HG02610 (cell line): ENCODE results near the gene COMT.

Experiments
- ATAC-seq: cut with Tn5 transposase; IDR thresholded peaks from one replicate; pipeline ENCODE4 v1.9.1; 2021; ENCODE audit warnings: mild to moderate bottlenecking, moderate library complexity; ENCODE audit not compliant: unreplicated experiment

COMT gene

DNA sequence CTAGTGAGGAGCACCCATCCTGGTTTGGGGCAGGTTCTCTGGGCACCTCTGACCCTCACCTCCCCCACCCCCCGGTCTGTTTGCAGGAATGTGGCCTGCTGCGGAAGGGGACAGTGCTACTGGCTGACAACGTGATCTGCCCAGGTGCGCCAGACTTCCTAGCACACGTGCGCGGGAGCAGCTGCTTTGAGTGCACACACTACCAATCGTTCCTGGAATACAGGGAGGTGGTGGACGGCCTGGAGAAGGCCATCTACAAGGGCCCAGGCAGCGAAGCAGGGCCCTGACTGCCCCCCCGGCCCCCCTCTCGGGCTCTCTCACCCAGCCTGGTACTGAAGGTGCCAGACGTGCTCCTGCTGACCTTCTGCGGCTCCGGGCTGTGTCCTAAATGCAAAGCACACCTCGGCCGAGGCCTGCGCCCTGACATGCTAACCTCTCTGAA is 26.9 kb downstream of the COMT start:
- ATAC-seq = no peak

DNA sequence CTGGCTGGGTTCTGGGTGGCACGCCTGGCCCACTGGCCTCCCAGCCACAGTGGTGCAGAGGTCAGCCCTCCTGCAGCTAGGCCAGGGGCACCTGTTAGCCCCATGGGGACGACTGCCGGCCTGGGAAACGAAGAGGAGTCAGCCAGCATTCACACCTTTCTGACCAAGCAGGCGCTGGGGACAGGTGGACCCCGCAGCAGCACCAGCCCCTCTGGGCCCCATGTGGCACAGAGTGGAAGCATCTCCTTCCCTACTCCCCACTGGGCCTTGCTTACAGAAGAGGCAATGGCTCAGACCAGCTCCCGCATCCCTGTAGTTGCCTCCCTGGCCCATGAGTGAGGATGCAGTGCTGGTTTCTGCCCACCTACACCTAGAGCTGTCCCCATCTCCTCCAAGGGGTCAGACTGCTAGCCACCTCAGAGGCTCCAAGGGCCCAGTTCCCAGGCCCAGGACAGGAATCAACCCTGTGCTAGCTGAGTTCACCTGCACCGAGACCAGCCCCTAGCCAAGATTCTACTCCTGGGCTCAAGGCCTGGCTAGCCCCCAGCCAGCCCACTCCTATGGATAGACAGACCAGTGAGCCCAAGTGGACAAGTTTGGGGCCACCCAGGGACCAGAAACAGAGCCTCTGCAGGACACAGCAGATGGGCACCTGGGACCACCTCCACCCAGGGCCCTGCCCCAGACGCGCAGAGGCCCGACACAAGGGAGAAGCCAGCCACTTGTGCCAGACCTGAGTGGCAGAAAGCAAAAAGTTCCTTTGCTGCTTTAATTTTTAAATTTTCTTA is 27.8 kb downstream of the COMT start:
- ATAC-seq = no peak

- ATAC-seq = no peak
Observed at GRCh38 chr22:19970031-19970478, 28.5 kb downstream of the COMT start.

DNA sequence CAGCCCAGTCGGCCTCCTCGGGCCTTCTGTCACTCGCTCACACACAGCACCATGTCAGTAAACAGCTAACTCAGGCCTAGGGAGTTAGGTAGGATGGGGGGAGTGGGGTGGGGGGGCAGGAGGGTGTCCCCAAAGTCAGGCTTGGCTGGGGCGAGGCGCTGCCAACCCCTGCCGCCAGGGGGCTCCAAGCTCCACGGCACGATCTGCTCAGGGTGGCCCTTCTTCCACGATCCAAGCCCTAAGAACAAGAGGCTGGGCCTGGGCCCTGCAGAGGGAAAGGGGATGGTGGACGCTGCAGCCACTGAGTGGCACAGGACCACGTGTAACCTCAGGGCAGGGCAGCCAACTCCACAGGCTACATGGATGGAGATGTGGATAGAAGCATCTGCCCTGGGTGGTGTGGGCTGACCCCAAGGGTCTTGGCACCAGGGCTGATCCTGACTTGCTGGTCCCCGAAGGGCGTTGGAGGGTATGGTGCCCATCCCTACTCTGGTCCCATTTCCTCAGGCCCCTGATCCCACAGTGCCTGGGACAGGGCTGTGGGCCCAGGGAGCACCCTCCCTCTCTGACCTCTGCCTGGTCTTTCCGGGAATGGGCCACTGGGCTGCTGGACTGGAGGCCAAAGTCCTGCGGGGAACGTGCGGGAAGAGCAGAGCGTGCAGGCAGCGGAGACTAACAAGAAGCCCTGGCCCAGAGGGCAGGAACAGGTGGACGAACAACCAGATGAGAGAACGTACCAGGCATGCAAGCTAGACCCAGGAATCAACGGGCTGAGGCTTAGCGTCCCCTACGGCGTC is 29.1 kb downstream of the COMT start:
- no peak for ATAC-seq

DNA sequence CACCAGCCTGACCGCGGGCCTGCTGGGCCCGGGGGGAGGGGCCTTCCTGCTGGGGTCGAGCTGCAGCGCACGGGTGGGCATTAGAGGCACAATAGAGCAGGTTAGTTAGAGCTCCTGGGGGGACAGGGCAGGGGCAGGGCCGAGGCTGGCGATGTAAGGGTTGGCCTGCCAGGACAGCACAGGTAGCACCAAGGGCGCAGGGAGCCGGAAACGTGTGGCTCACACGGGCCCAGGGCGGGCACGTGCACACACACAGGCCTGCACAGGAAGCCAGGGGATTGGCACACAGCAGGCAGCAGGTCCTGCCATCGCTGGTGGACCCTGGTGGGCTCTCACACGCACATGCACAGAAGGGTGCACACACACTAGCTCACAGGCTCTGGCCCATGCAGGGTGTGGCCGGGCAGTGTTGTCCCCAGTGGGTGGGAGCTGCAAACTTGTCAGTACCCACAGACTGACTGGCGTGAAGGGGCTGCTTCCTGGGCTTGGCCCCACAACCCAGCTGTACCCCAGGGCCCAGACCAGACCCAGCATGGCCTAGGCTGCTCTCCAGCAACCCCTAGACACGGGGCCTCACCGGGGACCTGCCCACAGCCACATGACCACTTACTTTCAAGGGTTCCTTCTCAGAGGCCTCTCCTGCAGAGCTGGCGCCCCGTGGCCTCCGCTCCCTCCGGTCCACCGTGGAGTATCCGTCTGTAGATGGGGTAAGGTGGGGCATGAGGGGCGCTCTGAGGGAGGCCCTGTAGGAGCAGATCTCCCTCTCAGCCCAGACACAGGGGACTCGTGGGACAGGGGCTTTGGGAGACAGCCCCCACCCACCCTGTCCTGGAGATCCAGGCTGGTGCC is 29.9 kb downstream of the COMT start:
- no peak for ATAC-seq

GRCh38 chr22:19972251-19972650 is 30.7 kb downstream of the COMT start:
- no peak for ATAC-seq

DNA sequence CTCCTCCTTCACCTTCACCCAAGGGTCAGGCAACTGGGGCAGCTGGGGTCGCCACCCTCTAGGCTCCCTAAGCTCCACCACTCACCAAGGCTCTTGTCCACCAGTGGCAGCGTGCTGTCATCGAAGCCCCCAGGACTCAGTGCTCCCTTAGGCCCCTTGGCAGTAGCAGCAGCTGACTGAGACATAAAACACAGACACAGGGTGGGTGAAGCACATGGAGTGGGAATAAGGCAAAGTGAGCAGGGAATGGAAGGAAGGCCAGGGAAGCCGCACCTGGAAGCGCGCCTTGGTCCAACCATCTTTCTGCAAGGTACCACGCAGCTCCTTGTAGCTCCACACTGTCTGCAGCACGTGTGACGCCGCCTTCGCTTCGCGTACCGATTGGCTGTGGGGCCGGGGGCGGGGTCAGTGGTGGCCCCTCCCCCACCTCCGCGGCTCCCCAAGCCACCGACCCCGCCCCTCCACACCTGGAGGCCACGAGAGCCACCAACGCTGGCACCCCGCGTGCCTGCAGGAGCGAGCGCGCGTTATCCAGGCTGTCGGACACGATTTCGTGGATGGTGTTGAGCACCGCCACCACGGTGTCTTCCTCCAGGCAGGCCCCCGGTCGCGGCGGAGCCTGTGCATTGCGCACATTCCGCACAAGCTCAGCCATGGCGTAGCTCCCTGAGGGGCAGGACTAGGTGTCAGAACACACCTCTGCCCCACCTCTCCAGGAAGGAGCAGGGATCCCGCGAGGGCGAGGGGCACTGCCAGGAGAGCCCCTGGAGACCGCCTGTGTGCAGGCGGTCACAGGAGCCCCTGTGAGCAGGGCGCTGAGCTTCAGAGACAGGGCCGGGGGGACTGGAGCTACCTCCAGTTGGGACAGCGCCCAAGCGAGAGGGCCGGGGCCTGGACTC is 31.3 kb downstream of the COMT start:
- no peak for ATAC-seq

GRCh38 chr22:19973551-19974267 is 32.1 kb downstream of the COMT start:
- no peak for ATAC-seq

GRCh38 chr22:19974268-19974861 is 32.8 kb downstream of the COMT start:
- ATAC-seq = no peak

GRCh38 chr22:19974935-19975706 is 33.5 kb downstream of the COMT start:
- ATAC-seq = no peak

DNA sequence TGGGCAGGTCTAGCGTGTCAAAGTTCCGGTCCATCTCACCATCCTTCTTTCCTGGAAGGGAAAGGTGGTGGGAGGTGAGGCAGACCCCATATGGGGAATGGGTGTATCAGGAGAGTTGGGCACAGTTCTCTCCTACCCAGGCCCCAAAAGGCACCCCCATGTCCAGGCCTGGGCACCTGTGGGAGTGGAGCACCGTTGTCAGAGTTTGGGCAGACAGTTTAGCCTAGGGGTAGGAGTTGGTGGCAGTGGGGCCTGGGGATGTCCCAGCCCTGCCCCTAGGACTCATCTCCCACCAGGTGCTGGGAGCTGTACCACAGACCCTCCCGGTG is 34.1 kb downstream of the COMT start:
- no peak for ATAC-seq

- ATAC-seq = no peak
Observed at GRCh38 chr22:19976671-19977070, 35.1 kb downstream of the COMT start.

DNA sequence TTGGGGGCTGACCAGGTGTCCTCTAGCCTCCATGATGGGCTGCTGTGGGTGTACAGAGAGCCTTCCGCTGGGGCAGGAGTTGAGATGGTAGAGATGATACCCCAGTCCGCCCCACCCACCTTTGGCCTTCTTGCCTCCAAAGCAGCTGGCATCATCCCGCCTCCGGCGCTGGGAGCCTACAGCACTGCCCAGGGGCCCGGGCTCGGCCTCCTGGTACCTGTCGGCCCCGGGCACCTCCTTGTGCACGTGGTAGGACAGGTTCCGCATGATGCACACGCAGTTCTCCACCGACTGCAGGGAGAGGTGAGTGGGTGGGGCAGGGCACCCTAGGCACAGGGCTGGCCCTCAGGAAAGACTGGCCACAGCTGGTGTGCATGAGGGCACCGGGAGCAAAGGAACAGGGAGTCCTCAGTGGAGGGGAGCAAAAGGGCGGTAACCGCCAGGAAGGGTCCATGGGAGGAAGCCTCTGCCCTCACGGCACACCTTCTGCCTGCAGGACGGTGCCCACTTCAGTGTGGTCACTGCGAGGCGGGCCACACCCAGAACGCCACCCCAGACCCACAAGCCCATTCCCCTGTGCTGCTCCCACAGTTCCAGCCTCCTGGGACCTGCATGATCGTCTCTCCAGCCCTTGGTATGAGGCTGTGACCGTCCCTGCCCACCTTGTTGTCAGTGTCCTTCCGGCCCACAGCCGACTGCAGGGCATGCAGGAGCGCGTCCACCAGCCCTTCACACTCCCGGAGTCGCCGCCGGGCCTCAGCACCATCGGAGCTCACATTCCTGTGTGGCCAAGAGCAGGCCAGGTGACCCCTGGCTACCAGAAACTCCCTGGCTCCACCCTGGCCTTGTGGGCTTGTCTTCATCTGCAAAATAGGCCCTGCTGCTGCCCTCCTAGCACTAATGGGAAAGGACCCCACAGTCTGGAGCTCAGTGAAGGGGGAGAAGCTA is 36.0 kb downstream of the COMT start:
- ATAC-seq = no peak

DNA sequence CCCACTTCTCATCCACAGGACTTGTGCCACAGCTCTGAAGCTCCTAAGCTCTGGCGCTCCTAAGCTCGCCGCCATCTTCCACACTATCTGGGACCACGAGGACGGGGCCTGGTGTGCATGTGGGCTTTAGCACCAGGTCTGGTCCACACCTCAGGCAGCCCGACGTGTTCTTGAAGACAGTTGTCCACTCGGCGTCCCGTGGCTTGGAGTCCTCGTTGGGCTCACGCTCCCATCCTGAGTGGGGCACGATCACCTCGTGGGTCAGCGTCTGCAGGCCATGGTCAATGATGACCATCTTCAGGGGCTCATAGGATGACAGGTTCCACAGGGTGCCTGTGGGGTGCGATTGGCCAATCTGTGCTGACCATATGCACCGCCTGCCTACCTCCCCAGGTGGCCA is 37.2 kb downstream of the COMT start:
- no peak for ATAC-seq

DNA sequence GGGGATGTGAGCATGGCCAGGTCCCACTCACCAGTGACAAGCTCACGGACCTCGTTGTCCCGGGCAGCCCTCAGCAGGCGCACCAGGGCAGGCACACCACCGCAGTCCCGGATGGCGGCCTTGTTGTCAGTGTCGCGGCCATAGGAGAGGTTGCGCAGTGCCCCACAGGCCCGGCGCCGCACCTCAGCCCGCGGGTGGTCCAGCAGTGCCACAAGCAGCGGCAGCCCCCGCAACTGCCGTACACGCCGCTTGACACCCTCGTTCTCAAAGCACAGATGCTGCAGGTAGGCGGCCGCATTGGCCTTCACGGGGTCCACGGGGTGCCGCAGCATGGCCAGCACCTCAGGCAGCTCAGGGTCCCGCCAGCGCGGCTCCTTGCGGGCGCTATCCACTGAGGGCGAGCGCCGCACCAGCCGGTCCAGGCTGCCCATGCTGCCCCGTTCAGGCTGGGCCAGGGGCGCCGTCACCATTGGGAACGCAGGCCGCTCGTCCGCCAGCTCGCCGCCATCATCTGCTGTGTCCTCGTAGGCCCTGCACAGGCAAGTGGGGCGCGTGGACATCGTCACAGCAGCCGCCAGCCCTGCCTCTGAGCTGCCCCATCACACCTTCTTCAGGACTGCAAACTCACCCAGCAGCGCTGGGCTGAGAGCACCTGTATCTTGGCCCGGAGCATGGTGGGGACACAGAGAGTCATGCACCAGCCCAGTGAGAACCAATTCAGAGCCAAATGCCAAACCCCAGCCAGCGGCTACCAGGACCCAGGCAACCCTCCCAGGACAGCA is 38.3 kb downstream of the COMT start:
- ATAC-seq = no peak

GRCh38 chr22:19980766-19981165 is 39.2 kb downstream of the COMT start:
- ATAC-seq = no peak
